ENCODE data around the gene HCFC1R1. TPM values are rescaled to one million over a fixed set of nuclear protein-coding genes. Genes with fewer than 3 reads are reported as not detected.

HCFC1R1 gene
- polyA plus RNA-seq, 1 donor from 2014 or later: 26.2 TPM

GRCh38 chr16:3050487-3050886 is 26.7 kb upstream of the HCFC1R1 start:
- Mint-ChIP-seq H3K4me1 (peaks cover 12 to 16% (median 14%) of the 10 kb centered on the region in 3 donors), H3K9me3 (no peaks in the 10 kb centered on the region), H3K4me3 (no peak overlapping the region), H3K27ac (no peak overlapping the region), H3K27me3 (peaks cover 10% of the 10 kb centered on the region), H3K36me3 (no peaks in the 10 kb centered on the region)

DNA sequence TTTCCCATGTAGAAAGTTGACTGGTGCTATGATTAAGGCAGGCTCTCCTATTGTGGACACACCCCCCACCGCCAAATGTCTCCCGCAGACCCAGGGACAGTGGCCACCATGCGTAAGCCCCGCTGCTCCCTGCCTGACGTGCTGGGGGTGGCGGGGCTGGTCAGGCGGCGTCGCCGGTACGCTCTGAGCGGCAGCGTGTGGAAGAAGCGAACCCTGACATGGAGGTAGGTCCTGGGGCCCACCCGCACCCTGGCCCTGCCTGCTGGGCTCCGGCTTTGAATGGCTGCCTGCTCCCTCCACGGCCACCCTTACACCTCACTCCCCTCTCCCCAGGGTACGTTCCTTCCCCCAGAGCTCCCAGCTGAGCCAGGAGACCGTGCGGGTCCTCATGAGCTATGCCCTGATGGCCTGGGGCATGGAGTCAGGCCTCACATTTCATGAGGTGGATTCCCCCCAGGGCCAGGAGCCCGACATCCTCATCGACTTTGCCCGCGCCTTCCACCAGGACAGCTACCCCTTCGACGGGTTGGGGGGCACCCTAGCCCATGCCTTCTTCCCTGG is 26.3 kb upstream of the HCFC1R1 start:
- Mint-ChIP-seq H3K9me3 (no peaks in the 10 kb centered on the region), H3K4me1 (peaks cover 9 to 15% (median 10%) of the 10 kb centered on the region in 3 donors), H3K27me3 (peaks cover 15% of the 10 kb centered on the region), H3K27ac (no peak overlapping the region), H3K4me3 (no peak overlapping the region), H3K36me3 (no peaks in the 10 kb centered on the region)

GRCh38 chr16:3047387-3047720 is 23.6 kb upstream of the HCFC1R1 start:
- peaks cover 5 to 10% (median 7%) of the 10 kb centered on the region in 3 donors for H3K4me1 Mint-ChIP-seq
- H3K27ac Mint-ChIP-seq: no peak overlapping the region
- H3K36me3 Mint-ChIP-seq: no peaks in the 10 kb centered on the region
- H3K9me3 Mint-ChIP-seq: no peaks in the 10 kb centered on the region
- H3K27me3 Mint-ChIP-seq: peaks cover 33% of the 10 kb centered on the region
- peak overlapping the region; percentile 45 to 65 (median 60) for H3K4me3 Mint-ChIP-seq

GRCh38 chr16:3046641-3047386 is 23.1 kb upstream of the HCFC1R1 start:
- Mint-ChIP-seq H3K27ac (no peak overlapping the region), H3K4me1 (peaks cover 5 to 7% (median 5%) of the 10 kb centered on the region in 3 donors), H3K27me3 (peaks cover 33% of the 10 kb centered on the region), H3K36me3 (no peaks in the 10 kb centered on the region), H3K9me3 (no peaks in the 10 kb centered on the region), H3K4me3 (peak overlapping the region in 3 of 4 donors; percentile 25 to 45 (median 45))

- Mint-ChIP-seq H3K36me3 (no peaks in the 10 kb centered on the region), H3K27me3 (peaks cover 35% of the 10 kb centered on the region), H3K4me3 (peak within 1 kb of the TSS; percentile 80 to 93 (median 88)), H3K27ac (no peak within 1 kb of the TSS), H3K4me1 (peaks cover 5 to 7% (median 5%) of the 10 kb centered on the region in 3 donors), H3K9me3 (no peaks in the 10 kb centered on the region)
Measured at GRCh38 chr16:3045758-3046640, 22.3 kb upstream of the HCFC1R1 start, which contains the start of gene MMP25. TSS of gene MMP25 (plus strand) at chr16:3046561. CDS start at chr16:3046918, 357 bp downstream.

DNA sequence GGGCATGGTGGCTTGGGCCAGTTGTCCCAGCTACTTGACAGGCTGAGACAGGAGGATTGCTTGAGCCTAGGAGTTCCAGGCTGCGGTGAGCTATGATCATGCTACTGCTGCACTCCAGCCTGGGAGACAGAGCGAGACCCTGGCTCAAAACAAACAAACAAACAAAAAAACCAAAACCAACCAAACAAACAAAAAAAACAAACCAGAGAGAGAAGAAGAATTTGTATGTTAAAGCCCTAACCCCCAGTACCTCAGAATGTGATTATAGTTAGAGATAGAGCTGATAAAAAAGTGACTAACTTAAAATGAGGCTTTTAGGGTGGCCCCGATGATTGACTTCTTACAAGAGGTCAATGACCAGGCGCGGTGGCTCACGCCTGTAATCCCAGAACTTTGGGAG is 21.0 kb upstream of the HCFC1R1 start:
- Mint-ChIP-seq H3K27me3 (peaks cover 41% of the 10 kb centered on the region), H3K27ac (peak overlapping the region in 1 of 3 donors; percentile 20), H3K9me3 (no peaks in the 10 kb centered on the region), H3K4me1 (peaks cover 5 to 7% (median 5%) of the 10 kb centered on the region in 3 donors), H3K4me3 (peak overlapping the region; percentile 75 to 93 (median 82)), H3K36me3 (no peaks in the 10 kb centered on the region)

DNA sequence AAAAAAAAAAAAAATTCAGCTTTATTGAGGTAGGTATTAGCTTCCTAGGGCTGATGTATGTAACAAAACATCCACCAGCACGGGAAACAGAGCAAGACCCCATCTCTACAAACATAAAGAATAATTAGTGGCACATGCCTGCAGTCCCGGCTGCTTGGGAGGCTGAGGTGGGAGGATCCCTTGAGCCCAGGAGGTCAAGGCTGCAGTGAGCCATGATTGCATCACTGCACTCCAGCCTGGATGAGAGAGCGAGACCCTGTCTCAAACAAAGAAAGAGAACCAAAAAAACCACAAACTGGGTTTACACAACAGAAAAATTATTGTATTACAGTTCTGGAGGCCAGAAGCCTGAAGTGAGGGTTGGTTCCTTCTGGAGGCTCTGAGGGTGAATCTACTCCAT is 18.6 kb upstream of the HCFC1R1 start:
- Mint-ChIP-seq H3K36me3 (no peaks in the 10 kb centered on the region), H3K4me1 (peaks cover 3 to 10% (median 5%) of the 10 kb centered on the region in 3 donors), H3K4me3 (peak overlapping the region in 2 of 4 donors; percentile 17 to 29), H3K27me3 (peaks cover 41% of the 10 kb centered on the region), H3K9me3 (no peaks in the 10 kb centered on the region), H3K27ac (no peak overlapping the region)

- Mint-ChIP-seq H3K27ac (no peak overlapping the region), H3K9me3 (no peaks in the 10 kb centered on the region), H3K36me3 (no peaks in the 10 kb centered on the region), H3K4me3 (no peak overlapping the region), H3K27me3 (peaks cover 44% of the 10 kb centered on the region), H3K4me1 (peaks cover 0 to 12% (median 3%) of the 10 kb centered on the region in 3 donors)
Measured at GRCh38 chr16:3038896-3039295, 15.2 kb upstream of the HCFC1R1 start.

DNA sequence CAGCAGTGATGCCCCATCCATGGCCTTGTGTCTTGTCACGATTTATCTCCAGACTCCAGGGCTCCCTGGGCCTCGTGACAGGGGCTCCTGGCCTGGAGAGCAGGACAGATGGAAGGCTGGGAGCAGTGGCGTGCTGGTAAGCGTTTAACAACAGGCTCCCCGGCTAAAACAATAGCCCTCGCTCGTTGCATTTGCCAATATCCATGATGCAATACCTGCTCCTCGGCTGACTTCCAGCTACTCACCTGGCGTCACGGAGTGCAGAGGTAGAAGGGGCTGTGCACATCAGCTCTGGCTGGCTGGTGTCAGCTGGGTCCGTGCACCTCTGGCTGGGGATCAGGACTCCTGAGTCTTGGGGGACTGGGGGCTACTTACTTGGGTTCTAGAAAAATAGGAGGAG is 14.5 kb upstream of the HCFC1R1 start:
- H3K36me3 Mint-ChIP-seq: no peaks in the 10 kb centered on the region
- H3K27me3 Mint-ChIP-seq: peaks cover 46% of the 10 kb centered on the region
- peaks cover 0 to 11% (median 3%) of the 10 kb centered on the region in 3 donors for H3K4me1 Mint-ChIP-seq
- H3K4me3 Mint-ChIP-seq: peak overlapping the region in 1 of 4 donors; percentile 12
- H3K27ac Mint-ChIP-seq: no peak overlapping the region
- no peaks in the 10 kb centered on the region for H3K9me3 Mint-ChIP-seq

DNA sequence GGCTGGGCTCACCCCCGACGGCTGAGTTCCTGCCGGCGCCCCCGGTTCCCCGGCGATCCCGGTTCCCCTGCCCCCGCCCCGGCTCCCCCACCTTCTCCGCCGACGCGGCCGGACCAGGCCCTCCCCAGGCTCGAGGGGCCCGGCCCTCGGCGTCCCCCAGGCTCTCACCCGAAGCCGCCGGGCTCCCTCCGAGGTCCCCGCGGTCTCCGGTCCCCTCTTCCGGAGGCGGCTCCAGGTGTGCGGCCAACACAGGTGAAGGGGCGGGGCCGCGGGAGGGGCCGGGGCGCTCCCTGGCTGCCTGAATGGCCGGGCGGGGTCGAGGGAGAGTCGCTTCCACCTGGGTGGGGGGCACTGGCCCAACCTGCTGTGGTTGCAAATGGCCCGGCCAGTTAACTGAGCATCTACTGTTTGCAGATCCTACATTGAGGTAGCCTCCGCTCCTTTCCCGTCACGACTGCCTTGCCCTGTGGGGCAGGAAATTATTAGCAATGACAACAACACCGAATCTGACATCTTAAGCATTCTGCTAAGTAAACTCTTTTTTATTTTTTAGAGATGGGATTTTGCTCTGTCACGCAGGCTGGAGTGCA is 13.1 kb upstream of the HCFC1R1 start, which contains the start of gene BICDL2:
Gene BICDL2, minus strand, starts transcription at position 219 of the 590 bp plus-strand sequence. CDS start 1,448 bp downstream, outside the sequence.
- Mint-ChIP-seq H3K9me3 (no peaks in the 10 kb centered on the region), H3K36me3 (peaks cover 3% of the 10 kb centered on the region), H3K27ac (no peak within 1 kb of the TSS), H3K27me3 (peaks cover 54% of the 10 kb centered on the region), H3K4me1 (peaks cover 0 to 11% (median 3%) of the 10 kb centered on the region in 3 donors), H3K4me3 (peak within 1 kb of the TSS in 3 of 4 donors; percentile 25 to 89 (median 86))

GRCh38 chr16:3035972-3036725 is 12.4 kb upstream of the HCFC1R1 start:
- Mint-ChIP-seq H3K36me3 (peaks cover 3% of the 10 kb centered on the region), H3K4me3 (peak overlapping the region in 2 of 4 donors; percentile 25 to 55), H3K27me3 (peaks cover 53% of the 10 kb centered on the region), H3K27ac (no peak overlapping the region), H3K4me1 (peaks cover 0 to 11% (median 5%) of the 10 kb centered on the region in 3 donors), H3K9me3 (no peaks in the 10 kb centered on the region)

- H3K4me3 Mint-ChIP-seq: peak overlapping the region in 1 of 4 donors; percentile 55
- H3K9me3 Mint-ChIP-seq: no peaks in the 10 kb centered on the region
- H3K27ac Mint-ChIP-seq: peak overlapping the region in 1 of 3 donors; percentile 31
- peaks cover 55% of the 10 kb centered on the region for H3K27me3 Mint-ChIP-seq
- H3K4me1 Mint-ChIP-seq: peaks cover 0 to 11% (median 5%) of the 10 kb centered on the region in 3 donors
- peaks cover 3% of the 10 kb centered on the region for H3K36me3 Mint-ChIP-seq
Measured at GRCh38 chr16:3035289-3035971, 11.7 kb upstream of the HCFC1R1 start.

- H3K9me3 Mint-ChIP-seq: no peaks in the 10 kb centered on the region
- H3K27ac Mint-ChIP-seq: no peak overlapping the region
- H3K4me3 Mint-ChIP-seq: peak overlapping the region in 1 of 4 donors; percentile 15
- H3K27me3 Mint-ChIP-seq: peaks cover 56% of the 10 kb centered on the region
- H3K36me3 Mint-ChIP-seq: peaks cover 3% of the 10 kb centered on the region
- H3K4me1 Mint-ChIP-seq: peaks cover 0 to 15% (median 14%) of the 10 kb centered on the region in 3 donors
Measured at GRCh38 chr16:3032624-3033023, 8.9 kb upstream of the HCFC1R1 start.
